MM.1S (cell line): ENCODE data around the gene PTPRN2.
"Not testable (repeated sequence)": the region's sequence is repeated elsewhere in the genome, so short reads cannot be mapped to it uniquely, and the experiment has no call there.

ENCODE experiments used
- DNase-seq: peaks from one replicate; pipeline ENCODE4 v3.0.0-alpha.2; 2015
- H2AFZ ChIP-seq: fragments of 300-600 bp; sonication (generic); 2 replicates; pipeline ENCODE4 v1.6.0; 2016; ENCODE audit warnings: antibody characterized with exemption, low read length
- H3F3A ChIP-seq: fragments of 300-600 bp; sonication (generic); 2 replicates; pipeline ENCODE4 v1.6.1; 2016; ENCODE audit warnings: mild to moderate bottlenecking, antibody characterized with exemption, low read length, moderate library complexity, mixed read lengths; ENCODE audit not compliant: insufficient read depth
- H3K27ac ChIP-seq: fragments of 300-600 bp; sonication (generic); 2 replicates; pipeline ENCODE4 v1.5.1; 2016; ENCODE audit warnings: mild to moderate bottlenecking, low read length
- H3K27me3 ChIP-seq: fragments of 300-600 bp; sonication (generic); replicated peaks from 2 replicates; pipeline ENCODE4 v1.6.0; 2016; ENCODE audit warnings: low read length; ENCODE audit not compliant: insufficient read depth
- H3K36me3 ChIP-seq: fragments of 300-600 bp; sonication (generic); replicated peaks from 2 replicates; pipeline ENCODE4 v1.6.1; 2016; ENCODE audit warnings: mild to moderate bottlenecking, low read length, mixed read lengths; ENCODE audit not compliant: insufficient read depth
- H3K4me1 ChIP-seq: fragments of 300-600 bp; sonication (generic); 2 replicates; pipeline ENCODE4 v1.6.1; 2016; ENCODE audit warnings: low read length, mixed read lengths
- H3K4me2 ChIP-seq: fragments of 300-600 bp; sonication (generic); 2 replicates; pipeline ENCODE4 v1.6.0; 2016; ENCODE audit warnings: low read depth, low read length
- H3K4me3 ChIP-seq: fragments of 300-600 bp; sonication (generic); 2 replicates; pipeline ENCODE4 v1.5.1; 2016; ENCODE audit warnings: low read length, mixed read lengths
- H3K79me2 ChIP-seq: fragments of 300-600 bp; sonication (generic); 2 replicates; pipeline ENCODE4 v1.6.1; 2016; ENCODE audit warnings: mixed run types, low read length, mixed read lengths
- H3K9ac ChIP-seq: fragments of 300-600 bp; sonication (generic); 2 replicates; pipeline ENCODE4 v1.6.1; 2016; ENCODE audit warnings: low read length, mixed read lengths
- H3K9me2 ChIP-seq: fragments of 300-600 bp; sonication (generic); replicated peaks from 2 replicates; pipeline ENCODE4 v1.6.1; 2016; ENCODE audit warnings: mild to moderate bottlenecking, low read length, mixed read lengths; ENCODE audit not compliant: insufficient read depth
- H3K9me3 ChIP-seq: fragments of 300-600 bp; sonication (generic); replicated peaks from 2 replicates; pipeline ENCODE4 v1.6.1; 2016; ENCODE audit warnings: mild to moderate bottlenecking, low read length, mixed read lengths; ENCODE audit not compliant: insufficient read depth
- H4K20me1 ChIP-seq: fragments of 300-600 bp; sonication (generic); 2 replicates; pipeline ENCODE4 v1.6.1; 2016; ENCODE audit warnings: mild to moderate bottlenecking, low read length, moderate library complexity, mixed read lengths; ENCODE audit not compliant: insufficient read depth
- EZH2 ChIP-seq: fragments of 300-600 bp; sonication (generic); optimal IDR thresholded peaks from 2 replicates; pipeline ENCODE3; 2017; ENCODE audit warnings: low read depth, mild to moderate bottlenecking, antibody characterized with exemption, low read length, mixed read lengths
- EZH2phosphoT487 ChIP-seq: fragments of 300-600 bp; sonication (generic); IDR thresholded peaks from 2 replicates; pipeline ENCODE4 v1.6.1; 2018; ENCODE audit warnings: antibody characterized with exemption, low read length
- TF ChIP-seq, protein P1 (sequence below): fragments of 300-600 bp; sonication (generic); IDR thresholded peaks from 2 replicates; pipeline ENCODE4 v1.5.1; 2016; ENCODE audit warnings: antibody characterized with exemption, low read length, mixed read lengths

PTPRN2 gene

DNA sequence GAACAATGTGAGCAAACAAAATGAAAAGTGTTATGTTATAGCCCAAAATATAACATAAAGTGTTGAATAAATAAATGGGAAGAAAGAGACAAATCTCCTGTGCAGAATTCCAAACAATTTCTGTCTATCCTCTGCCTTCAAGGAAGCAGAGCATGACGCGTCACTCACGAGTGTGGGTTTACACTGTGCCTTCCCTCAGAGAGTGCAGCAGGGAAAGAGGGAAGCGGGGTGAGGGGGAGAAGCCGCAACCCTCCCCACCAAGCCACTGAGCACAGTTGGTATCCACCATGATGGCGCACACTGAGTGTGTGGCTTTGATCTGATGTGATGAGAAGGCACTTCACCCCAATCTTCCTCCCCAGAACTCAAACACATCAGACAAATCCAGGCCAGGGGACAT, 74.8 kb downstream of the PTPRN2 start:
- no peak overlapping the region for H3K27ac ChIP-seq
- no peak for DNase-seq
- no peaks in the 10 kb centered on the region for H3K9me3 ChIP-seq
- no peak overlapping the region for H3K4me3 ChIP-seq
- TF ChIP-seq EZH2phosphoT487 (no peak), EZH2 (no peak)
- TF ChIP-seq, protein P1, sequence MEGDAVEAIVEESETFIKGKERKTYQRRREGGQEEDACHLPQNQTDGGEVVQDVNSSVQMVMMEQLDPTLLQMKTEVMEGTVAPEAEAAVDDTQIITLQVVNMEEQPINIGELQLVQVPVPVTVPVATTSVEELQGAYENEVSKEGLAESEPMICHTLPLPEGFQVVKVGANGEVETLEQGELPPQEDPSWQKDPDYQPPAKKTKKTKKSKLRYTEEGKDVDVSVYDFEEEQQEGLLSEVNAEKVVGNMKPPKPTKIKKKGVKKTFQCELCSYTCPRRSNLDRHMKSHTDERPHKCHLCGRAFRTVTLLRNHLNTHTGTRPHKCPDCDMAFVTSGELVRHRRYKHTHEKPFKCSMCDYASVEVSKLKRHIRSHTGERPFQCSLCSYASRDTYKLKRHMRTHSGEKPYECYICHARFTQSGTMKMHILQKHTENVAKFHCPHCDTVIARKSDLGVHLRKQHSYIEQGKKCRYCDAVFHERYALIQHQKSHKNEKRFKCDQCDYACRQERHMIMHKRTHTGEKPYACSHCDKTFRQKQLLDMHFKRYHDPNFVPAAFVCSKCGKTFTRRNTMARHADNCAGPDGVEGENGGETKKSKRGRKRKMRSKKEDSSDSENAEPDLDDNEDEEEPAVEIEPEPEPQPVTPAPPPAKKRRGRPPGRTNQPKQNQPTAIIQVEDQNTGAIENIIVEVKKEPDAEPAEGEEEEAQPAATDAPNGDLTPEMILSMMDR = no peak
- no peaks in the 10 kb centered on the region for H3K36me3 ChIP-seq
- no peak overlapping the region for H3K9ac ChIP-seq
- no peaks in the 10 kb centered on the region for H3F3A ChIP-seq
- H3K4me2 ChIP-seq = no peak overlapping the region
- no peaks in the 10 kb centered on the region for H3K9me2 ChIP-seq
- H3K4me1 ChIP-seq = no peaks in the 10 kb centered on the region
- peaks cover 73% of the 10 kb centered on the region for H3K27me3 ChIP-seq
- H4K20me1 ChIP-seq = no peaks in the 10 kb centered on the region
- no peak overlapping the region for H2AFZ ChIP-seq
- H3K79me2 ChIP-seq = no peaks in the 10 kb centered on the region

DNA sequence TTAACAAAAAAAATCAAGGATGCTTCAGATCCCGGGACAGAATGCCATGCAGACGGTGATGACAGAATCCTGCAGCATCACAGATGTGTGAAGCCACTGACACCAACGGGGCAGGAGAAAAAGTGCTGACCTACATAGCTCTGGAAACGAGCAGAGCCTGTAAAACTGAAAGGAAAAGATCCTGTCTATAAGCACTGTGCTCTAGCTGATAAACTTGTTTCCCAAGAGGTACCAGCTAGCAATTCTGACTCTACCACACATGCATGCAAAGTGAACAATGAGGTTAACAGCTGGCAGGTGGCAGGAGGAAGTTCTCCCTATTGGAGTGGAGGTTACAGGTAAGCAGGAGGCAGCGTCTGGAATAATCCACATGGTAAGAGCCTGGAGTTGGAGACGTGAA, 75.6 kb downstream of the PTPRN2 start:
- Histone ChIP-seq H3K27ac (no peak overlapping the region), H3K9ac (no peak overlapping the region), H3F3A (no peaks in the 10 kb centered on the region), H3K4me2 (no peak overlapping the region), H3K27me3 (peaks cover 65% of the 10 kb centered on the region), H4K20me1 (no peaks in the 10 kb centered on the region), H3K36me3 (no peaks in the 10 kb centered on the region), H3K9me3 (no peaks in the 10 kb centered on the region), H2AFZ (no peak overlapping the region), H3K9me2 (no peaks in the 10 kb centered on the region), H3K4me3 (no peak overlapping the region), H3K79me2 (no peaks in the 10 kb centered on the region), H3K4me1 (no peaks in the 10 kb centered on the region)
- TF ChIP-seq, protein P1 = no peak
- no peak for TF ChIP-seq EZH2phosphoT487
- TF ChIP-seq EZH2 = no peak
- DNase-seq = no peak

DNA sequence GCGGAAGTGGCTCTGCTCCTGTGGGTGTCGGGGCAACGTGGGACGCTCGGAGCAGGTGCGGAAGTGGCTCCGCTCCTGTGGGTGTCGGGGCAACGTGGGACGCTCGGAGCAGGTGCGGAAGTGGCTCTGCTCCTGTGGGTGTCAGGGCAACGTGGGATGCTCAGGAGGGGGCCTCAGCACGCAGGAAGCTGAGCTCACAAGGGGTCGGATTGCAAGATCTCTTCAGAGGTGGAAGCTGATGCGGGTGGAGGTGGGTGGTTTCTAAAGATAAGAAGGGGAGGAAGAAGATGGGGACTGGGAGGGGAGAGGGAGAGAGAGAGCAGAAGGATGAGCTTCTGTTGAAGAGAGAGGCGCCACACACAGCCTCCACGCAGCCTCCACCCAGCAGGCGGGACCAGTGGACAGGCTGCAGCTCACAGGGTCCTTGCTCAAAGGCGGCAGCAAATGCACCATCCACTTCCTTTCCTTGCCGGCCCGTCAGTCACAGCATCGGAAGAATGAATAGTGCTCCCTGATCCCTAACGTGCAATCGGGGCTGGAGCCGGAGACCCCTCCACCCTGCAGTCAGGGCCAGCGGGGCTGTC, 78.7 kb downstream of the PTPRN2 start:
- DNase-seq = no peak
- TF ChIP-seq EZH2 = no peak
- TF ChIP-seq, protein P1 = no peak
- no peak for TF ChIP-seq EZH2phosphoT487
- H3K9ac ChIP-seq = no peak overlapping the region
- no peaks in the 10 kb centered on the region for H3F3A ChIP-seq
- no peaks in the 10 kb centered on the region for H3K79me2 ChIP-seq
- H3K9me3 ChIP-seq = no peaks in the 10 kb centered on the region
- no peaks in the 10 kb centered on the region for H3K9me2 ChIP-seq
- H3K4me1 ChIP-seq = no peaks in the 10 kb centered on the region
- no peaks in the 10 kb centered on the region for H4K20me1 ChIP-seq
- H3K4me3 ChIP-seq = no peak overlapping the region
- H3K36me3 ChIP-seq = no peaks in the 10 kb centered on the region
- H2AFZ ChIP-seq = no peak overlapping the region
- no peak overlapping the region for H3K27ac ChIP-seq
- H3K4me2 ChIP-seq = no peak overlapping the region
- H3K27me3 ChIP-seq = peaks cover 60% of the 10 kb centered on the region

DNA sequence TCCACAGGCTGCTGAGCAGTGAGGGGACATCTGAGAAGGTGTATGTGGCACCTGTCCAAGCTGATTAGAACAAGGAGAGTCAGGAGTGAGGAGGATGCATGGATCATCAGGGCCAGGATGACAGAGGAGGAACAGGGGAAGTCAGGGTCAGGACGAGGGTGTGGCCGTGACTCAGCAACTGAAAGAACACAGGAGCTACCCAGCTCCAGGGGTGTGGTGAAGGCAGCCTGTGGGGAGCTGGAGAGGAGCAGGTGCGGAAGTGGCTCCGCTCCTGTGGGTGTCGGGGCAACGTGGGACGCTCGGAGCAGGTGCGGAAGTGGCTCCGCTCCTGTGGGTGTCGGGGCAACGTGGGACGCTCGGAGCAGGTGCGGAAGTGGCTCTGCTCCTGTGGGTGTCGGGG, 79.3 kb downstream of the PTPRN2 start:
- not testable (repeated sequence) for H3K4me3 ChIP-seq, H3F3A ChIP-seq, H2AFZ ChIP-seq, H3K9me3 ChIP-seq, DNase-seq, H3K9me2 ChIP-seq, H3K4me2 ChIP-seq, H3K9ac ChIP-seq, H3K36me3 ChIP-seq, H4K20me1 ChIP-seq, H3K4me1 ChIP-seq, H3K27ac ChIP-seq, H3K79me2 ChIP-seq
- peaks cover 55% of the 10 kb centered on the region for H3K27me3 ChIP-seq
